Neural progenitor cell (in vitro differentiated cells): ENCODE data around the gene ZNF500. TPM values are rescaled to one million over a fixed set of nuclear protein-coding genes. Genes with fewer than 3 reads are reported as not detected.

Source experiments
- DNase-seq: peaks from one replicate; pipeline ENCODE4 v3.0.0-alpha.2; 2016; ENCODE audit warnings: low spot score
- H2AFZ ChIP-seq: fragments of 200-600 bp; sonication (generic); replicated peaks from 2 replicates; pipeline ENCODE4 v1.6.1; 2016; ENCODE audit warnings: antibody characterized with exemption
- H3F3A ChIP-seq: fragments of 200-600 bp; sonication (generic); 2 replicates; pipeline ENCODE4 v1.6.1; 2016; ENCODE audit warnings: antibody characterized with exemption, low read depth
- H3K27ac ChIP-seq: fragments of 200-600 bp; sonication (generic); 2 replicates; pipeline ENCODE4 v1.5.1; 2016; ENCODE audit warnings: mild to moderate bottlenecking
- H3K27me3 ChIP-seq: fragments of 200-600 bp; sonication (generic); 2 replicates; pipeline ENCODE4 v1.6.1; 2016; ENCODE audit warnings: mild to moderate bottlenecking, moderate library complexity
- H3K36me3 ChIP-seq: fragments of 200-600 bp; sonication (generic); 2 replicates; pipeline ENCODE4 v1.5.1; 2016
- H3K4me1 ChIP-seq: fragments of 200-600 bp; sonication (generic); 2 replicates; pipeline ENCODE4 v1.6.1; 2016; ENCODE audit warnings: mixed run types
- H3K4me2 ChIP-seq: fragments of 200-600 bp; sonication (generic); 2 replicates; pipeline ENCODE4 v1.6.1; 2016
- H3K4me3 ChIP-seq: fragments of 200-600 bp; sonication (generic); 2 replicates; pipeline ENCODE4 v1.5.1; 2016
- H3K79me2 ChIP-seq: fragments of 200-600 bp; sonication (generic); 2 replicates; pipeline ENCODE4 v1.6.1; 2016; ENCODE audit warnings: low read depth
- H3K9ac ChIP-seq: fragments of 200-600 bp; sonication (generic); 2 replicates; pipeline ENCODE4 v1.6.1; 2016
- H3K9me3 ChIP-seq: fragments of 200-600 bp; sonication (generic); 2 replicates; pipeline ENCODE4 v1.5.1; 2016; ENCODE audit warnings: low read depth
- H4K20me1 ChIP-seq: fragments of 200-600 bp; sonication (generic); 2 replicates; pipeline ENCODE4 v1.6.1; 2016; ENCODE audit warnings: low read depth
- H3K27ac Mint-ChIP-seq: 3 replicates; pipeline ENCODE4 v1.8.0; 2021; ENCODE audit warnings: mixed read lengths
- H3K27me3 Mint-ChIP-seq: 2 replicates; pipeline ENCODE4 v1.8.0; 2022; ENCODE audit warnings: low read depth, mild to moderate bottlenecking, inconsistent platforms, moderate library complexity, mixed read lengths; ENCODE audit not compliant: insufficient read depth
- H3K36me3 Mint-ChIP-seq: 3 replicates; pipeline ENCODE4 v1.8.0; 2021; ENCODE audit warnings: mixed read lengths
- H3K4me1 Mint-ChIP-seq: 3 replicates; pipeline ENCODE4 v1.8.0; 2021; ENCODE audit warnings: mixed read lengths
- H3K4me3 Mint-ChIP-seq: 3 replicates; pipeline ENCODE4 v1.8.0; 2021; ENCODE audit warnings: mild to moderate bottlenecking, moderate library complexity, mixed read lengths
- H3K9me3 Mint-ChIP-seq: 3 replicates; pipeline ENCODE4 v1.8.0; 2020; ENCODE audit warnings: mixed read lengths
- EZH2 ChIP-seq: fragments of 200-600 bp; sonication (generic); IDR thresholded peaks from 2 replicates; pipeline ENCODE4 v1.6.1; 2017; ENCODE audit warnings: antibody characterized with exemption, mild to moderate bottlenecking, moderate library complexity
- EZH2phosphoT487 ChIP-seq: fragments of 200-600 bp; sonication (generic); IDR thresholded peaks from 2 replicates; pipeline ENCODE4 v1.6.1; 2017; ENCODE audit warnings: antibody characterized with exemption
- total RNA-seq: library from RNA; depleted of rRNA; stranded (reverse); fragments of >200 nt; gene quantifications from 2 replicates; pipeline ENCODE4 v1.2.3, GENCODE V29; 2015; ENCODE audit warnings: low replicate concordance
- TF ChIP-seq, protein P1 (sequence below): fragments of 200-600 bp; sonication (generic); IDR thresholded peaks from 2 replicates; pipeline ENCODE4 v1.5.1; 2017; ENCODE audit warnings: antibody characterized with exemption, mild to moderate bottlenecking

The ZNF500 gene
- total RNA-seq, 1 donor from 2014 or later = 4.2 TPM

DNA sequence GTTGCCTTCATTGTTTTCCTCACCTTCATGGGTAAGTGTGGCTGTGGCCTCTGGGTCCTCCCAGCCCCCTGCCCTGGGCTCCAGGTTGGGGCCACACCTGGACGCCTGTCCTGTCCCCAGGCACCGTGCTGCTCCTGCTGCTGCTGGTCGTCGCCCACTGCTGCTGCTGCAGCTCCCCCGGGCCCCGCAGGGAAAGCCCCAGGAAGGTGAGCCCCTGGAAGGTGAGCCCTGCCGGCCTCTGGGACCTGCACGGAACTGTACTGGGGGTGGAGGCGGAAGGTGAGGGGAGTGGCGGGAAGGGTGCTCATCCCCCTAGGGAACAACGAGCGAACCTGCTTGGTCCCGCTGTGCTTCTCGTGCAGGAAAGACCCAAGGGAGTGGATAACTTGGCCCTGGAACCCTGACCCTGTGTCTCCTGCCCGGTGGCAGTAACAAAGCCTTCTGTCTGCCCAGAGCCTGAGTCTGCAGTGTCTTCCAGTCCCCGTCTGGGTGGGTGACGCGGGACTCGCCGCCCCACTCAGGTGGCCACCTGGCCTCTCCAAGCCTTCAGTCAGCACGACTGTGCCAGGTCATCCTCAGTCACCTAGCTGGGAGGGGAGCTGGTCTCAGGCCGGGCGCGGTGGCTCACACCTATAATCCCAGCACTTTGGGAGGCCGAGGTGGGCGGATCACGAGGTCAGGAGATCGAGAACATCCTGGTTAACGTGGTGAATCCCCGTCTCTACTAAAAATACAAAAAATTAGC is 29.0 kb upstream of the ZNF500 start:
- no peaks in the 10 kb centered on the region for H3K27me3 ChIP-seq
- H3K79me2 ChIP-seq = peaks cover 4% of the 10 kb centered on the region
- no peak overlapping the region for H3K4me2 ChIP-seq
- Mint-ChIP-seq H3K27me3 (peaks cover 7% of the 10 kb centered on the region), H3K9me3 (no peaks in the 10 kb centered on the region), H3K36me3 (peaks cover 3% of the 10 kb centered on the region), H3K4me3 (no peak overlapping the region), H3K4me1 (peaks cover 3% of the 10 kb centered on the region), H3K27ac (peak overlapping the region; percentile 14)
- no peaks in the 10 kb centered on the region for H3K4me1 ChIP-seq
- H3K9me3 ChIP-seq = no peaks in the 10 kb centered on the region
- no peaks in the 10 kb centered on the region for H3K36me3 ChIP-seq
- no peaks in the 10 kb centered on the region for H4K20me1 ChIP-seq
- no peak overlapping the region for H3K27ac ChIP-seq
- DNase-seq = no peak
- TF ChIP-seq EZH2phosphoT487 = no peak
- TF ChIP-seq EZH2 = no peak
- TF ChIP-seq, protein P1, sequence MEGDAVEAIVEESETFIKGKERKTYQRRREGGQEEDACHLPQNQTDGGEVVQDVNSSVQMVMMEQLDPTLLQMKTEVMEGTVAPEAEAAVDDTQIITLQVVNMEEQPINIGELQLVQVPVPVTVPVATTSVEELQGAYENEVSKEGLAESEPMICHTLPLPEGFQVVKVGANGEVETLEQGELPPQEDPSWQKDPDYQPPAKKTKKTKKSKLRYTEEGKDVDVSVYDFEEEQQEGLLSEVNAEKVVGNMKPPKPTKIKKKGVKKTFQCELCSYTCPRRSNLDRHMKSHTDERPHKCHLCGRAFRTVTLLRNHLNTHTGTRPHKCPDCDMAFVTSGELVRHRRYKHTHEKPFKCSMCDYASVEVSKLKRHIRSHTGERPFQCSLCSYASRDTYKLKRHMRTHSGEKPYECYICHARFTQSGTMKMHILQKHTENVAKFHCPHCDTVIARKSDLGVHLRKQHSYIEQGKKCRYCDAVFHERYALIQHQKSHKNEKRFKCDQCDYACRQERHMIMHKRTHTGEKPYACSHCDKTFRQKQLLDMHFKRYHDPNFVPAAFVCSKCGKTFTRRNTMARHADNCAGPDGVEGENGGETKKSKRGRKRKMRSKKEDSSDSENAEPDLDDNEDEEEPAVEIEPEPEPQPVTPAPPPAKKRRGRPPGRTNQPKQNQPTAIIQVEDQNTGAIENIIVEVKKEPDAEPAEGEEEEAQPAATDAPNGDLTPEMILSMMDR = no peak
- peaks cover 4% of the 10 kb centered on the region for H3F3A ChIP-seq
- no peak overlapping the region for H3K9ac ChIP-seq
- H2AFZ ChIP-seq = no peak overlapping the region
- no peak overlapping the region for H3K4me3 ChIP-seq

DNA sequence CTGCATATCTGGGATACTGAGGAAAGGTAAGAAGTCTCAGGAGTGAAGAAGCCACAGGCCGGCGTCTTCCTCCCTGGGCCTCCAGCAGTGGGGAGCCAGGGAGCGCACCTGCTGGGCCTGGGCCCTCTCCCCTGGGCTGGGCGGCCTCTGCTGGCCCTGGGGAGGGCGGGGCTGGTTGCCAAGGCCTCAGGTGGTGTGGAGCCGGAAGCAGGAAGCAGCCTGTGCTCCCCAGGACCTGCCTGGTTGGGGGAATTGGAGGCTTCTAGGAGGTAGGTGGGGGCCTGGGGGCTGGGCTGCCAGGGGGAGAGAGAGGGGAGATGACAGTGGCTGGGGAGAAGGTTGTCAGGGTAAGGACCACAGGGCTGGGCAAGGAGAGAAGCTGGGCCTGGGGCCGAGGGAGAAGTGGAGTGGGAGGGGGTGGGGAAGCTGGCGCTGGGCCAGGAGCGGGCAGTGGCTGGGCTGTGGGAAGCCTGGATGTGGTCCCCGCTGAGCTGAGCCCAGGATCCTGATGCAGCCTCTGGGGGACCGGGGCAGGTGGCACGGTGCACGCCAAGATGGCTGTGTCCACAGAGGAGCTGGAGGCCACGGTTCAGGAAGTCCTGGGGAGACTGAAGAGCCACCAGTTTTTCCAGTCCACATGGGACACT is 28.3 kb upstream of the ZNF500 start, which contains the start of gene SMIM22:
Gene SMIM22 (plus strand): TSS at position 189 of the 647 bp plus-strand sequence. CDS start 366 bp downstream, at position 555.
- Histone ChIP-seq H4K20me1 (no peaks in the 10 kb centered on the region), H3K9me3 (no peaks in the 10 kb centered on the region), H3K27ac (no peak within 1 kb of the TSS), H3K9ac (no peak within 1 kb of the TSS), H3K27me3 (no peaks in the 10 kb centered on the region), H2AFZ (no peak within 1 kb of the TSS), H3K36me3 (no peaks in the 10 kb centered on the region), H3K4me3 (no peak within 1 kb of the TSS), H3K4me2 (no peak within 1 kb of the TSS), H3K4me1 (no peaks in the 10 kb centered on the region), H3F3A (no peaks in the 10 kb centered on the region), H3K79me2 (no peaks in the 10 kb centered on the region)
- Mint-ChIP-seq H3K36me3 (peaks cover 3% of the 10 kb centered on the region), H3K27me3 (peaks cover 7% of the 10 kb centered on the region), H3K4me1 (no peaks in the 10 kb centered on the region), H3K9me3 (no peaks in the 10 kb centered on the region), H3K27ac (peak within 1 kb of the TSS; percentile 14), H3K4me3 (no peak within 1 kb of the TSS)
- TF ChIP-seq, protein P1 = no peak
- TF ChIP-seq EZH2phosphoT487 (no peak), EZH2 (no peak)
- DNase-seq = no peak

DNA sequence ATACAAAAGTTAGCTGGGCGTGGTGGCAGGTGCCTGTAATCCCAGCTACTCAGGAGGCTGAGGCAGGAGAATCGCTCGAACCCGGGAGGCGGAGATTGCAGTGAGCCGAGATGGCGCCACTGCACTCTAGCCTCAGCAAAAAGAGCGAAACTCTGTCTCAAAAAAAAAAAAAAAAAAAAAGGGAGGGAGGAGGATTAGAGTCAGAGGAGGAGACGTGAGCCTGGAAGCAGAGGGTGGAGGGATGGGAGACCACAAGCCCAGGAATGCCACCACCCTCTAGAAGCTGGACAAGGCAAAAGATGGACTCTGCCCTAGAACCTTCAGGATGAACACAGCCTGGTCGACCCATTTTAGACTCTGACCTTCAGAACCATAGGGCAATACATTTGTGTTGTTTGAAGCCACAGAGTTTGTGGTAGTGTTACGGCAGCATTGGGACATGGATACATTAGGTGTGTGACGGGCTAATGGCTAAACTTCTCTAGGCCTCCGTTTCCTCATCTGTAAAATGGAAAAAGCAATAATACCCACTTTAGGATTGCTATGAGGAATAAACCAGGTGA is 26.1 kb upstream of the ZNF500 start:
- H3K36me3 ChIP-seq = no peaks in the 10 kb centered on the region
- no peaks in the 10 kb centered on the region for H3K9me3 Mint-ChIP-seq

More for the DNA sequence above, 26.1 kb upstream of the ZNF500 start:
- H3K27me3 Mint-ChIP-seq = peaks cover 5% of the 10 kb centered on the region
- Histone ChIP-seq H3K9ac (no peak overlapping the region), H3K4me1 (peaks cover 6% of the 10 kb centered on the region), H3K79me2 (no peaks in the 10 kb centered on the region), H2AFZ (no peak overlapping the region), H3K9me3 (no peaks in the 10 kb centered on the region), H3K4me2 (no peak overlapping the region), H4K20me1 (no peaks in the 10 kb centered on the region), H3F3A (peaks cover 11% of the 10 kb centered on the region), H3K27ac (no peak overlapping the region), H3K27me3 (no peaks in the 10 kb centered on the region), H3K4me3 (no peak overlapping the region)
- H3K27ac Mint-ChIP-seq = no peak overlapping the region
- peaks cover 3% of the 10 kb centered on the region for H3K36me3 Mint-ChIP-seq
- peaks cover 9% of the 10 kb centered on the region for H3K4me1 Mint-ChIP-seq
- TF ChIP-seq, protein P1 = no peak
- TF ChIP-seq EZH2 (no peak), EZH2phosphoT487 (no peak)
- DNase-seq = no peak
- H3K4me3 Mint-ChIP-seq = no peak overlapping the region
